Osteoblast (primary cell): ENCODE results near the gene AMIGO1. TPM values are rescaled to one million over a fixed set of nuclear protein-coding genes. Genes with fewer than 3 reads are reported as not detected.
"Not testable (repeated sequence)": the region's sequence is repeated elsewhere in the genome, so short reads cannot be mapped to it uniquely, and the experiment has no call there.

ENCODE experiments used
- DNase-seq: peaks from one replicate; pipeline ENCODE4 v3.0.0; 2011; ENCODE audit warnings: low spot score, mixed read lengths; ENCODE audit not compliant: insufficient read length; ENCODE audit errors: missing footprints
- H2AFZ ChIP-seq: 2 replicates; pipeline ENCODE4 v1.6.0; 2011; ENCODE audit warnings: mild to moderate bottlenecking, low read length
- H3K27ac ChIP-seq: 2 replicates; pipeline ENCODE4 v1.5.1; 2011; ENCODE audit warnings: mild to moderate bottlenecking, low read depth, low read length, moderate library complexity
- H3K27me3 ChIP-seq: 2 replicates; pipeline ENCODE4 v1.6.0; 2012; ENCODE audit warnings: mild to moderate bottlenecking, control low read depth, inconsistent platforms, low read length, moderate library complexity; ENCODE audit not compliant: insufficient read depth
- H3K36me3 ChIP-seq: 2 replicates; pipeline ENCODE4 v1.5.1; 2011; ENCODE audit warnings: mild to moderate bottlenecking, low read length, control low read depth, moderate library complexity; ENCODE audit not compliant: insufficient read depth
- H3K4me1 ChIP-seq: 2 replicates; pipeline ENCODE4 v1.5.1; 2011; ENCODE audit warnings: mild to moderate bottlenecking, low read length, control low read depth, moderate library complexity; ENCODE audit not compliant: insufficient read depth
- H3K4me2 ChIP-seq: 2 replicates; pipeline ENCODE4 v1.6.0; 2011; ENCODE audit warnings: mild to moderate bottlenecking, low read length; ENCODE audit not compliant: insufficient read depth
- H3K4me3 ChIP-seq: fragments of 200-600 bp; sonication (generic); 3 replicates; pipeline ENCODE4 v1.5.1; 2012; ENCODE audit warnings: mild to moderate bottlenecking, low read length, inconsistent platforms; ENCODE audit not compliant: insufficient read depth
- H3K79me2 ChIP-seq: 2 replicates; pipeline ENCODE4 v1.6.0; 2012; ENCODE audit warnings: mild to moderate bottlenecking, low read length, control low read depth, inconsistent platforms; ENCODE audit not compliant: insufficient read depth
- H3K9me3 ChIP-seq: 2 replicates; pipeline ENCODE4 v1.5.1; 2011; ENCODE audit warnings: low read depth, low read length, control low read depth
- H4K20me1 ChIP-seq: 2 replicates; pipeline ENCODE4 v1.6.0; 2012; ENCODE audit warnings: mild to moderate bottlenecking, low read length, control low read depth; ENCODE audit not compliant: insufficient read depth
- CTCF ChIP-seq: IDR thresholded peaks from 2 replicates; pipeline ENCODE4 v1.5.1; 2011; ENCODE audit warnings: mild to moderate bottlenecking, low read depth, low read length, moderate library complexity; ENCODE audit errors: extremely low read depth
- total RNA-seq: library from RNA; depleted of rRNA; stranded (reverse); fragments of >200 nt; gene quantifications from 2 replicates; pipeline ENCODE4 v1.2.3, GENCODE V29; 2012

The AMIGO1 gene
- total RNA-seq, 1 donor: 2.5 TPM

- peaks cover under 1% of the 10 kb centered on the region for H3K4me1 ChIP-seq
- no peak for DNase-seq
- no peak for TF ChIP-seq CTCF
- H4K20me1 ChIP-seq: no peaks in the 10 kb centered on the region
- H3K4me3 ChIP-seq: no peak overlapping the region
- no peaks in the 10 kb centered on the region for H3K36me3 ChIP-seq
- H3K27ac ChIP-seq: no peak overlapping the region
- no peaks in the 10 kb centered on the region for H3K9me3 ChIP-seq
- no peak overlapping the region for H2AFZ ChIP-seq
- H3K79me2 ChIP-seq: no peaks in the 10 kb centered on the region
- no peak overlapping the region for H3K4me2 ChIP-seq
- H3K27me3 ChIP-seq: peaks cover 25% of the 10 kb centered on the region
These were observed 31.7 kb downstream of the AMIGO1 start for GRCh38 chr1:109477821-109478220.

- no peak overlapping the region for H3K4me3 ChIP-seq
- no peaks in the 10 kb centered on the region for H3K79me2 ChIP-seq
- no peak overlapping the region for H2AFZ ChIP-seq
- H3K36me3 ChIP-seq: no peaks in the 10 kb centered on the region
- no peaks in the 10 kb centered on the region for H3K9me3 ChIP-seq
- H3K4me1 ChIP-seq: no peaks in the 10 kb centered on the region
- DNase-seq: peak; percentile 59
- no peak overlapping the region for H3K27ac ChIP-seq
- no peak for TF ChIP-seq CTCF
- H3K27me3 ChIP-seq: peaks cover 21% of the 10 kb centered on the region
- H4K20me1 ChIP-seq: no peaks in the 10 kb centered on the region
- H3K4me2 ChIP-seq: no peak overlapping the region
These were observed 32.7 kb downstream of the AMIGO1 start for GRCh38 chr1:109476825-109477224.

DNA sequence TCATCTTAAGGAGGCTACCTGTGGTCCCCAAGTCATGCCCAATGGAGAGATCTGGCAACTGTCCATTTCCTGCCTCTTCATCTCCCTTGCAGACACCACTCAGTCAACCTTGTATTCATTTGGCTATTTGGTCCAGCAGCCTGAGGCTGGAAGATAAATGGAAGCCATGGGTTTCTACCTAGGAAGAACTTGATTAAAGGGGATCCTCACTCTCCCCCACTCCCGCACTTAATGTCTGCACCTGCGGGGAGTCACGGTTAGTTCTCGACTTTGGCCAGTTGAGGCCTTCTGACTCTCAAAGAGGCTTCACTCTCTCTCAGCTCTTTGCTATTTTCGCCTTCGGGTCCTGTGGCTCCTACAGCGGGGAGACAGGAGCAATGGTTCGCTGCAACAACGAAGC lies 34.3 kb downstream of the AMIGO1 start:
- H3K79me2 ChIP-seq: no peaks in the 10 kb centered on the region

GRCh38 chr1:109474697-109475096 lies 34.8 kb downstream of the AMIGO1 start:
- peak; percentile 38 for DNase-seq
- Histone ChIP-seq H3K4me2 (no peak overlapping the region), H3K36me3 (no peaks in the 10 kb centered on the region), H4K20me1 (no peaks in the 10 kb centered on the region), H3K27ac (no peak overlapping the region), H3K79me2 (no peaks in the 10 kb centered on the region), H2AFZ (no peak overlapping the region), H3K9me3 (no peaks in the 10 kb centered on the region), H3K27me3 (peaks cover 26% of the 10 kb centered on the region), H3K4me3 (no peak overlapping the region), H3K4me1 (no peaks in the 10 kb centered on the region)
- no peak for TF ChIP-seq CTCF

More for the DNA sequence above, 34.3 kb downstream of the AMIGO1 start:
- Histone ChIP-seq H3K27me3 (peaks cover 24% of the 10 kb centered on the region), H3K4me3 (no peak overlapping the region), H3K4me1 (no peaks in the 10 kb centered on the region), H3K27ac (no peak overlapping the region), H3K9me3 (no peaks in the 10 kb centered on the region), H2AFZ (no peak overlapping the region), H3K36me3 (no peaks in the 10 kb centered on the region), H3K4me2 (no peak overlapping the region), H4K20me1 (no peaks in the 10 kb centered on the region)
- DNase-seq: peak; percentile 26
- no peak for TF ChIP-seq CTCF

- not testable (repeated sequence) for H3K9me3 ChIP-seq, H2AFZ ChIP-seq, H3K27ac ChIP-seq, H4K20me1 ChIP-seq, H3K36me3 ChIP-seq, H3K4me1 ChIP-seq, H3K4me3 ChIP-seq, H3K79me2 ChIP-seq, H3K4me2 ChIP-seq
- DNase-seq: peak; percentile 54
- H3K27me3 ChIP-seq: peaks cover 35% of the 10 kb centered on the region
These were observed 36.1 kb downstream of the AMIGO1 start for GRCh38 chr1:109473284-109474057.
